GM18868 (cell line): ENCODE data around the gene GFY.
"Not testable (repeated sequence)": the region's sequence is repeated elsewhere in the genome, so short reads cannot be mapped to it uniquely, and the experiment has no call there.

Source experiments
- ATAC-seq: cut with Tn5 transposase; IDR thresholded peaks from one replicate; pipeline ENCODE4 v1.9.1; 2021; ENCODE audit warnings: mild to moderate bottlenecking, moderate library complexity; ENCODE audit not compliant: unreplicated experiment

GFY gene

GRCh38 chr19:49443366-49444099 lies 18.3 kb downstream of the GFY start:
- peak; percentile 74 for ATAC-seq

DNA sequence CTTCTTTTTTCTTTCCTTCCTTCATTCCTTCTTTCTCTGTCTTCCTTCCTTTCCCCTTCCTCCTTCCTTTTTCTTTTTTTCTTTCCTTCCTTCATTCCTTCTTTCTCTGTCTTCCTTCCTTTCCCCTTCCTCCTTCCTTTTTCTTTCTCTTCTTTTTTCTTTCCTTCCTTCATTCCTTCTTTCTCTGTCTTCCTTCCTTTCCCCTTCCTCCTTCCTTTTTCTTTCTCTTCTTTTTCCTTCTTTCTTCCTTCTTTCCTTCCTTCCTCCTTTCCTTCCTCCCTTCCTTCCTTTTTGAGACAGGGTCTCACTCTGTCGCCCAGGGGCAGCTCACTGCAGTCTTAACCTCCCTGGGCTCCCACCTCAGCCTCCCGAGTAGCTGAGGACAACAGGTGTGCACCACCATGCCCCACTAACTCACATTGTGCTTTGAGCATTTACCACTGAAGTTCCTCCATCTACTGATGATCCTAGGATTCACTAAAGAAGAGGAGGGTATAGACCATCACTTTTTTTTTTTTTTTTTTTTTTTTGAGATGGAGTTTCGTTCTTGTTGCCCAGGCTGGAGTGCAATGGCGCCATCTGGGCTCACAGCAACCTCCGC lies 19.0 kb downstream of the GFY start:
- not testable (repeated sequence) for ATAC-seq

DNA sequence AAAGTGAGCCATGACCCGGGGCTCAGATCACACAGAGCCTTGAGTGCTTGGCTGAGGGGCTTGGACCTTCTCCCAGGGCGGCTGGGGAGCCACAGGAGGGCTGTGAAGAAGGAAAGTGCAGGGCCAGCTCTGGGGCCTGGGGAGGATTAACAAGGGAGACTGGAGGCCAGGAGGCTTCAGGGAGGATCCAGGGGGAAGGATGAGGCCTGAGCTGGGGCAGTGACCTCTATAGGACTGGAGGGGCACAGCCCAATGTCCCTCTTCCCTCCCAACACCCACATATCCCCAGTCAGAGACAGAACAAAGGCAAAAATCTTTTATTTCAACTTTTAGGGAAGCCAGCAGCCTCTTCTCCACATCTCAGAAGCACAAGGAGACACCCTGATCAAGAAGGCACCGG lies 20.8 kb downstream of the GFY start:
- ATAC-seq: no peak

DNA sequence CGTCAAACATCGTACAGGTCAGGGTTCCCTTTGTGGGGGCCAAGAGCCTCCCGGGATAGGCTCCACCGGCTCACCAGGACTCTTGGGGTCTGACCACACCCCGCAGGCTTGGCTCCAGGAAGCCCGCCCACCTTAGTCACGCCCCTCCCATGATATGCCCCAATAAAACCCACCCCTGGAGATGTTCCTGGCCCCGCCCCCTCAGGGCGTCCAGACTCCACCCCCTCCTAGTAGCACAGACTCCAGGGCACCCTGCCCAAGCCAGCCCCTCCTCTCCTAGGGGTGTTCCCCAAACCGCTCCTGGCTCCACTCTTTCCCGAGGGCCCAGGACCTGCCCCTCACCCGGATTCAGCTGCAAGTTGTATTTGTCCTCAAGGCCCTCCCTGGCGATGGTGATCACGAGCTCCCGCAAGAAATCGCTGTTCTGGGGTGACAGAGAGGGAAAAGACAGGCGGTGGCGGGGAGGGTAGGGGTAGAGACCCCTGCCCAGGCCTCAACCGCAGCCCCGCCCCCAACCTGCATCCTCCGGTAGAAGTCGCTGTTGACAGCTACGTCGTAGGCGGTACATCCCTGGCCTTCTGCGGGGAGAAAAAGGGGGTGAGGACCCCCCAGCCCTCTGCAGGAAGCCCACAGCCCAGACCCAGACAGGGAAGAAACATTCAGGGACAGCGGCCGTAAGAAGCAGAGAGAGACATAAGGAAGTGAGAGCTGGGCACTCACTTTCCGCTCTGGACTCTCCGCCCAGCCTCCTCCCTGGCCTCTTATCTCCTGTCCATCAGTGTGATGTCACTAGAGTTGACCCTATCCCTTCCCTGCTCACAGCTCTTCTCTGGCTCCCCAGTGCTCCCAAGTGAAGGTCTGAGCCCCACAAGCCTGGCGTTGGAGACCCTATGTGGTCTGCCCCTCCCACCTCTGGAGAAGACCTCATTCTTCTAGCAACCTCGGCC lies 22.6 kb downstream of the GFY start:
- ATAC-seq: no peak

DNA sequence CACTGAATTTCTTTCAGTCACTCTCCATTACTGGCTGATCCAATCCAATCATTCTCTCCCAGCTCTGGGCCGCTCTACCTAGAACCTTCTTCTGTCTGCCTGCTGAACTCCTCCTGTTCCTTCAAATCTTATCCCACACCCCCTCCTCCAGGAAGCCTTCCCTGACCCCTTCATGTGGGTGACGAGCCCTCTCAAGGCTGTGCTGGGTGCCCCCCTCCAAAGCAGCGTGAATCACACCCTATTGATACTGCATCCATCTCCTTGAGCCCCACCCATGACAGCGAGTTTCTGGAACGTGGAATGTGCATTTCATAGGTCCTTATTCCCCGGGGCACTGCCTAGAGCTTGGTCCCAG lies 23.2 kb downstream of the GFY start:
- ATAC-seq: no peak

DNA sequence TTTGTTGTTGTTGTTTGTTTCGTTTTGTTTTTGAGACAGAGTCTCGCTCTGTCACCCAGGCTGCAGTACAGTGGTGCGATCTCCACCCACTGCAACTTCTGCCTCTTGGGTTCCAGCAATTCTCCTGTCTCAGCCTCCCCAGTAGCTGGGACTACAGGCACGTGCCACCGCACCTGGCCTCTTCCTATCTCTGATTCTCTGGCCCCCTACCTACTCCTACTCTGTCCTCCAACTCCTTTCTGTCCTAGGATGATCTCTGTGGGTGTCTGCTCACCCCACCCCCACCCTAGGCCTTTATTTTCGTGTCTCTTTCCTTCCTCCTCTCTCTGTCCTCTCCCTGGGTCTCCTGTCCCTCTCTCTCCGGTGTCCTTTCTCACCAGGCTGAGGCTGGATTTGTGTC lies 25.2 kb downstream of the GFY start:
- ATAC-seq: no peak

GRCh38 chr19:49451430-49452181 lies 26.4 kb downstream of the GFY start, which contains the start of gene PIH1D1:
PIH1D1 (minus strand) TSS chr19:49451814; CDS start chr19:49451574, 240 bp downstream.
- peak; percentile 54 for ATAC-seq

GRCh38 chr19:49453013-49453756 lies 28.0 kb downstream of the GFY start, which contains the start of gene ALDH16A1:
ALDH16A1 (plus strand) TSS chr19:49453225; CDS start chr19:49453332, 107 bp downstream.
- peak; percentile 85 for ATAC-seq

DNA sequence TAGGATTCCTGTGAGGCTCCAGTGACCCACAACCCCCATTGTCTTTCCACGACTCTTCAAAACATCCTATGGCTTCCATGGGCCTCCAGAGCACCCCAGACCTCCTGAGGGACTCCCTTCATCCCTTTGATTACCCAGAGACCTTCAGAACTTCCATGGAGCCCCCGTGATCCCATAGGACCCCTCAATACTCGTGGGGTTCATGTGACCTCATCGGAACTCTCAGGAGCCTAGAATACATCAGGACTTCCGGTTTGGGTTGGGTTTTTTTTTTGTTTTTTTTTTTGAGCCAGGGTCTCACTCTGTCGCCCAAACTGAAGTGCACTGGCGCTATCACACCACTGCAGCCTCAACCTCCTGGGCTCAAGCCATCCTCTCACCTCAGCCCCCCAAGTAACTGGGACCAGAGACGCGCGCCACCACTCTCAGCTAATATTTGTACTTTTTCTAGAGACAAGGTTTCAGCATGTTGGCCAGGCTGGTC lies 28.6 kb downstream of the GFY start:
- no peak for ATAC-seq

- no peak for ATAC-seq
These were observed 30.6 kb downstream of the GFY start for GRCh38 chr19:49455773-49456172.

DNA sequence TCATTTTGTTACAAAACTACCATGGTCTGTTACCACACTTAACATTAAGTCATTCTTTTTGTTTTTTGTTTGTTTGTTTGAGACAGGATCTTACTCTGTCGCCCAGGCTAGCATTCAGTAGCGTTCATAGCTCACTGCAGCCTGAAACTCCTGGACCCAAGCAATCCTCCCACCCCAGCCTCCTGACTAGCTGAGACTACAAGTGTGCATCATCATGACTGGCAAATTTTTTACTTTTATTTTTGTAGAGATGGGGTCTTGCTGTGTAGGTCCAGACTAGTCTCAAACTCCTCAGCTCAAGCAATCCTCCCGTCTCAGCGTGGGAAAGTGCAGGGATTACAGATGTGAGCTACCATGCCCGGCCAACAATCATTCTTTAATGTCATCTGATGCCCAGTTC lies 31.1 kb downstream of the GFY start:
- ATAC-seq: no peak

DNA sequence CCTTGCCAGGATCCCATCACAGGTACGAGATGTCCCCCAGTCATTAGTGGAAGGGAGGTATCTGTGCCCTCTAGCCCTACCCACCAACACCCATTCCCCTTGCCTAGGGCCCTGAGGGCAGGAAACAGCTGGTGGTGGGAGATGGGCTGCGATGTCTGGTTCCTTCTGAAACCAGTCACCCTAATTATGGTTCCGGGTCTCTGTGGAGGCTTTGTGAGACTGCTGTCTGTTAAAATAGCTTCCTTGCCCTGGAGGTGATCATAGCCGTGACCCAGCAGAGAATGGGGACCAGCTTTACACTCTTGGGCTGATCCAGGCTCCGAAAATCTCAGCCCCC lies 33.3 kb downstream of the GFY start:
- ATAC-seq: no peak

DNA sequence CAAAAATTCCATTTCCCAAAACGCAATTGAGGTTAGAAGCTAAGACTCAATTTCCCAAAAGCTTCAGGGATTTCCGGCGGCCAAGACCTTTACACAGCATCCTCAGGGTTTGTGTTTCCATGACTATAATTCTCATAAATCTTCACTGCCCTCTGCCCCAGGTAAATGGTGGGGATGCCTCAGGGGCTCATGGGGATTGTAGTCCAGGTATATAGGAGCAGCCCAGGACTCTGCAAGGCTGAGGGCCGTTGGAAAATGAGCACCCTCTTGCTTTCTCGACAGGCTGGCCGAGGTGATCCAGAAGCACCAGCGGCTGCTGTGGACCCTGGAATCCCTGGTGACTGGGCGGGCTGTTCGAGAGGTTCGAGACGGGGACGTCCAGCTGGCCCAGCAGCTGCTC lies 34.2 kb downstream of the GFY start:
- ATAC-seq: no peak

- ATAC-seq: not testable (repeated sequence)
These were observed 35.9 kb downstream of the GFY start for GRCh38 chr19:49461130-49461529.

- ATAC-seq: no peak
These were observed 36.5 kb downstream of the GFY start for GRCh38 chr19:49461656-49462055.

- ATAC-seq: no peak
These were observed 37.3 kb downstream of the GFY start for GRCh38 chr19:49462492-49462891.

DNA sequence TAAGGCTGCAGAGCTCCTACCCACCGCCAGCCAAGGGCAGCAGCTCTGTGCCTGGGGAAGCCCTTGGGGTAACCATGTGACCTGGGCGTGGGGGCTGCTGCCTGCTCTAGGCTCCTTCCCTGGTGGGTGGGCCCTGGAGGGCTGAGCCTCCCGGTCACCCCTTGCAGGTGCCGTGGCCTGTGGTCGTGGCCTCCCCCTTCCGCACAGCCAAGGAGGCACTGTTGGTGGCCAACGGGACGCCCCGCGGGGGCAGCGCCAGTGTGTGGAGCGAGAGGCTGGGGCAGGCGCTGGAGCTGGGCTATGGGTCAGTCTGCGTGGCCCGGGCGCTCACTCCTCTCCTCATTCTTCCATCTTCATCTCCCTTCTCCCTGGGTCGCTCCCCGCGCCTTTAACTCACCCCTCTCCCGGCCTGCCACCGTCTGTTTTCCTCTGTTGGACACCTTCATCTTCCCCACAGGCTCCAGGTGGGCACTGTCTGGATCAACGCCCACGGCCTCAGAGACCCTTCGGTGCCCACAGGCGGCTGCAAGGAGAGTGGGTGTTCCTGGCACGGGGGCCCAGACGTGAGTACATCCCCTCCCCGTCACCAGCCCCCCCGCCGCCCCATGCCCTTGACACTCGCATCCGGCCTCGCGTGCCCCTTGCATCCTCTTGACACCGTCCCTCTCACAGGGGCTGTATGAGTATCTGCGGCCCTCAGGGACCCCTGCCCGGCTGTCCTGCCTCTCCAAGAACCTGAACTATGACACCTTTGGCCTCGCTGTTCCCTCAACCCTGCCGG lies 39.0 kb downstream of the GFY start:
- no peak for ATAC-seq

DNA sequence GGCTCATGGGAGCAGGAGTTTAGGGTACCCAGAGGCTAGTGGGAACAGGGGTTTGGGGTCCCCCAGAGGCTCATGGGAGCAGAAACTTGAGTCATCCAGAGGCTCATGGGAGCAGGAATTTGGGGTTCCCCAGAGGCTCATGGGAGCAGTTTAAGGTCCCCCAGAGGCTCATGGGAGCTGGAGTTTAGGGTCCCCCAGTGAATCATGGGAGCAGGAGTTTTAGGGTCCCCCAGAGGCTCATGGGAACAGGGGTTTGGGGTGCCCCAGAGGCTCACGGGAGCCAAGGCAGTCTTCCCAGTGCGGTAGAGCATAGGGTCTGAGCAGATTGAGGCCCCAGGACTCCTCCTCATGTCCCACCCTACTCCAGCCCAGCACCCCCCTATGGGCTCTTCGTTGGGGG lies 40.2 kb downstream of the GFY start:
- no peak for ATAC-seq

GRCh38 chr19:49468199-49468598 lies 43.0 kb downstream of the GFY start:
- no peak for ATAC-seq
